ENCODE data around the gene SLC22A23.

Gene SLC22A23

GRCh38 chr6:3314621-3315467, 142.0 kb downstream of the SLC22A23 start:
- DNase-seq = no peak

GRCh38 chr6:3314176-3314575, 142.7 kb downstream of the SLC22A23 start:
- DNase-seq = no peak

GRCh38 chr6:3312604-3313231, 144.1 kb downstream of the SLC22A23 start:
- no peak for DNase-seq

DNA sequence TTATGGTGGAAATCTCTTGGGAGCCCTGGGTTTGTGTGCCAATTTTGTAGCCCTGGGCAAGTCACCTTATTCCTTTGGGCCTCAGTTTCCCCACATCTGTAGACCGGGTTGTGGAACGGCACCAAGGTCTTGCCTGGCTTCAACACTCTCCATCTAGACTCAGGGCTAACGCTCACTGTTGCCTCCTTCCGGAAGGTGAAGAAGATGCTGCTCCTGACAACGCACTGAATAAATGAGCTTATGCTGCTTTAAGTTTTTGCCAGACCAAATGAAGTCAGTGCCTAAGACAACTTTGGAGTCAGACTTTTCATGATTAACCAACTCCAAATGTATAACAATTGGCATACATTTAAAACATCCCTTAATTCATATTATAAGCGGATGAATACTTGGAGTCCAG, 145.0 kb downstream of the SLC22A23 start:
- no peak for DNase-seq

DNA sequence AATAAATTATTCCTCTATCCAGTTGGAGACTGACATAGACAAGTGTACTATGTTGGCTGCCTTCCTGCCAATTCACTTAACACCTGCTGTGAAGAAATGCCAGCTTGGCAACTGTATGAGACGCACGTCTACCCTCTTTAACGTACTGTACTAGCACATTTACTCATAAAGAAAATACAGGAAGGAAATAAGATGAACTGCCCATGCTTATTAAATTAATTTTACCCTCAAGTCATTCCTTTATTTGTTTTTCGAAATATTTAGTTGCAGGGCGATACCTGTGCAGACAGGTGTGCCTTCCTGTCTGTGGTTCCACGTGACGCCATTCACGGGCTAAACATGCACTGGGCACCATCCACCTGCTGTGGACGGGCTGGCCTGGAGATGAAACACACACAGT, 146.1 kb downstream of the SLC22A23 start:
- no peak for DNase-seq

DNA sequence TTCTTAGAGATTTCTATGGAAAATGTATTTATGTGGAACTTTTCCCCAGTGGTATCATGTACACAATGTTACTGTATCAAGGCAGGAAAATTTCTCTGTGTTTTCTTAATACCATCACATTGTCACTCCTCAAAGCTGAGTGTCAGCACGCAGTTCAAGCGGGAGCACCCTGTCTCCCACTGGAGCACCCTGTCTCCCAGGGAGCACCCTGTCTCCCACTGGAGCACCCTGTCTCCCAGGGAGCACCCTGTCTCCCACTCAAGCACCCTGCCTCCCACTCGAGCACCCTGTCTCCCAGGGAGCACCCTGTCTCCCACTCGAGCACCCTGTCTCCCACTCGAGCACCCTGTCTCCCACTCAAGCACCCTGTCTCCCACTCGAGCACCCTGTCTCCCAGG, 146.8 kb downstream of the SLC22A23 start:
- no peak for DNase-seq

- no peak for DNase-seq
Observed at GRCh38 chr6:3309391-3310050, 147.3 kb downstream of the SLC22A23 start.

DNA sequence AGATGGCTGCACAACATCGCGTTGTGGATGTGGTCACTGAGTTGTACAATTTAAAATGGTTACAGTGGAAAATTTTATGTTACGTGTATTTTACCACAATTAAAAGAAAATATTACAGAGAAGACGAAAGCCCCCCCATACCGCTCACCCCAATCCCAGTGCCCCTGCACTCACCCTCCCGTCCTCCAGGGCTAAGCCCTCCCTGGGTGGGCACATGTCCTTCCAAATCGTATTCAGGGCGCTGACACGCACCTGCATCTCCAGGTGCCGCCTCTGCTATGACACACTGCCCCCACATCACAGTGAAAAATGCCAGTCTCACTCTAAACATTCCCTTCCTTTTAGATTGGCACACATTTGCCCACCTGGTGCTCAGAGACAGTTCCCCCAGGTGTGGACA, 148.7 kb downstream of the SLC22A23 start:
- DNase-seq = no peak

- DNase-seq = no peak
Observed at GRCh38 chr6:3307436-3307835, 149.4 kb downstream of the SLC22A23 start.

DNA sequence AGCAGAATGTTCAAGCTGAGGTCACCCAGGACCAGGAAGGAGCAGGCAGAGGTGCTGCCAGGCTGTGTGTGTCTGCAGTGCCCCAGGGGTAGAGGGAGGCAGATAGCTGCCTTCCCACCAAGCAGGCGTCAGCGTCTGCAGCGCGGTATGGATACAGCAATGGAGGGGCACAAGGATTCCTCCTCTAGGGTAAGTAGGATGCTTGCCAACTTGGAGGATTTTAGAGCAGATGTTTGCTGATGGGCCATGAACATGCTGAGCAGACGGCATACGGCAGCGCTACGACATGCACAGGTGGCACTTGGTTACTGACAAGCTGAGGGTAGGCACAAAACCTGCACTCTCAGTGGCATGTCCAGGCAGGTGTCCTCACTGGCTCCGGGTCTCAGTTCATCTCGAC, 150.0 kb downstream of the SLC22A23 start:
- DNase-seq = no peak

- DNase-seq = no peak
Observed at GRCh38 chr6:3305831-3306230, 151.0 kb downstream of the SLC22A23 start.

DNA sequence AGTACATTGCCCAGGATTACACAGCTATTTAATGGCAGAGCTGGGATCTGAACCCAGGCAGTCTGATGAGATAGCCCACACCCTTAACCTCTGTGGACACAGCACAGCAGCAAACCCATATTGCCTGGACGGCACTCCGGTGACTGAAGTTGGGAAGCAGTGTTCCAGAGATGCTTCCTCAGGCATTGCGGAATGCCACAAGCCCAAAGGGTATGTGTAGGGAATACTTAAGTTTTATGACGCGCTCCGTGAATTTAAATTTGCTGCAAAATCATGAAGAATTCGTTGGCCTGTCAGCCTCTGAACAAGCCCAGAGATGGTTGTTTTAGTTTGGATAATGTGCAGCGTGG, 151.7 kb downstream of the SLC22A23 start:
- no peak for DNase-seq

GRCh38 chr6:3304500-3305215, 152.2 kb downstream of the SLC22A23 start:
- DNase-seq = no peak

- no peak for DNase-seq
Observed at GRCh38 chr6:3303795-3304411, 152.9 kb downstream of the SLC22A23 start.

GRCh38 chr6:3301506-3301905, 155.3 kb downstream of the SLC22A23 start:
- no peak for DNase-seq

DNA sequence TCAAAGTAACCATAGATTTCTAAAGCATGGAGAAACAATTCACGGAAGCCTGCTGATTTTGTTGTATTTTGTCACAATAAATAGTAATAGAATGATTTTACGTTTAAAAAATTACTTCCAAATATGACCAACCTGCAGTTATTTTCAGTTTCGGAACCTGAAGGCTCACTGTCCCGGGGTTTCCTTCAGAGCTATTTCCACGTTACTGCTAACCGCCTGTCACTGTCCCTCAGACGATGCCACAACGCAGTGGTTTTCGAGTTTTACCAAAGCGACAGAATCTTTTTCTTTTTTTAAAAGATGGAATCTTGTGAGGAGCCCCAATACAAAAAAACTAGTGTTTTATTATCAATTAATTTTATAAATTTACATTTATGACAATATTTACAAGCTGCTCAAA, 157.6 kb downstream of the SLC22A23 start:
- no peak for DNase-seq

GRCh38 chr6:3297909-3298308, 158.9 kb downstream of the SLC22A23 start:
- no peak for DNase-seq

DNA sequence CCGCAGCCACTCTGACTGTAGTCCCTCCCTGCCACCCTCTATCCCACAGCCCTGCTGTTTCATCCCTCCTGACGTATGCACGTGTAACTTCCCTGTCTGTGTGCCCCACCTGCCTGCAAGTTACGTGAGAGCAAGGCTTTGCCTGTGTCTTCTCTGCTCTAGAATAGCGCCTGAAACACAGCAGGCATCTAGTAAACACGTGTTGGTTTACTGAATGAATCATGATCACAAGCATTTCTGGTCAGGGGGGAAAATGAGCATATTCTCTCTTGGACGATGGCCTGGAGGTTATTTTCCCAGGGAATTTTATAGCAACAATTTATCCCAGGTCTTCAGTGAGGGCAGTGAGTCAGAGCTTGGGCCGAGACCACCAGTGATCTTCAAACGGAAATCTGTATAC, 159.8 kb downstream of the SLC22A23 start:
- DNase-seq = no peak

DNA sequence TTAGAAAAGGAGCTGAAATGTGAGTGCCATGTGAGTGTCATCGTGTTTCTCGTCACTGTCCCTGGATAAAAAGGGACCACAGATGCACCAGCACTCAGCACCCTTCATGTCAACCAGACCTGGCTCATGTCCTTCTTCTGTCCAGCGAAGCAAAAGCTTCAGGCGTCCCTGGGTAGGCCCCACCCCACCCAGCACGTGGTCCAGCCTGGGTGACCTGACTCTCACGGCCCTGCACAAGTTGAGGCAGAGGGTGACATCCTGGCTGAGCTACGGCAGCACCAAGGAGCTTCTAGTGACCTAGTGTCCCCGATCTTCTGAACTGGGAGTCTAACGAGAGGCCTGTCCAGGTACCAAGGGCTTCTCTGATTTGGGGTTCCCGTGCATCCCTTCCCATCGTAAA, 160.3 kb downstream of the SLC22A23 start:
- DNase-seq = no peak

GRCh38 chr6:3296078-3296477, 160.8 kb downstream of the SLC22A23 start:
- no peak for DNase-seq

DNA sequence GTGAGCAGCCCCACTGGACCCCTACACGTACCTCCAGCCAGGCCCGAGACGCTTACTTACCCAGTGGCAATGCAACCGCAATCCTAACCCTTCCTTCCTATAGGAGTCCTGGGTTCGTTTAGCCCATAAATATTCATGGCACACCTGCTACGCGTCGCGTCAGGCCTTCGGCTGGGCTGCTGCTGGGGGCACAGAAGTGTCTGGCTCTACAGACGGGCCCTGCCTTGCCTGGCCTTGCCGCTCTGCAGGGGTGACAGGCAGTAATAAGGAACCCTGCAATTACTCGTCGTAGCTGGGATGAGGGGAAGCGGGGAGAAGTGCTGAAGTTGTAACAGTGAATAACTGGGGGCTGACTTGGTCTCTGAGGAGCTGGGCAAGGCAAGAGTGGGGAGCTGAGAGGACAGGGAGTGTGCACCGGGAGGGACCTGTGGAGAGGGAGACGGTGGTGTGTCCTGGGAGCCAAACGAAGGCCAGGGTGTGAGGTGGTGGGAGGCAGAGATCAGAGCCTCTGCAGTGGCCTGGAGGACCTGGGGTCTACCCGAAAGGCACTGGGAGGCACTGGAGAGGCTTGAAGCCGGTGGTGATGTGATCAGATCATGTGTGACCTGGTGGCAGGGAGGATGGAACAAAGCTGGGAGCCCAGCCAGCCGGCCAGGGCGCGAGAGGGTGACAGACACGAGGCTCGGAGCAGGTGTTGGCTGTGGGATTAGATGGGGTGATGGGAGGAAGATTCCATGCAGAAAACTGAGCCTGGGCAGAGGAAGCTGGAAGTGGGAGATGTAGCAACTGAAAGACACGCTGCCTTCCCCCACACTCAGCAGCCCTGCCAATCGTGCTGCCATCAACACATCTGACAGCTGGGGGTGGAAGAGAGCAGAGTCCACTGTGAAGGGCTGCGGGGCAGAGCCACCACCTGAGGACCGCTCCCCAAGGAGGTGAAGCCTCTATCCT, 161.7 kb downstream of the SLC22A23 start:
- no peak for DNase-seq

DNA sequence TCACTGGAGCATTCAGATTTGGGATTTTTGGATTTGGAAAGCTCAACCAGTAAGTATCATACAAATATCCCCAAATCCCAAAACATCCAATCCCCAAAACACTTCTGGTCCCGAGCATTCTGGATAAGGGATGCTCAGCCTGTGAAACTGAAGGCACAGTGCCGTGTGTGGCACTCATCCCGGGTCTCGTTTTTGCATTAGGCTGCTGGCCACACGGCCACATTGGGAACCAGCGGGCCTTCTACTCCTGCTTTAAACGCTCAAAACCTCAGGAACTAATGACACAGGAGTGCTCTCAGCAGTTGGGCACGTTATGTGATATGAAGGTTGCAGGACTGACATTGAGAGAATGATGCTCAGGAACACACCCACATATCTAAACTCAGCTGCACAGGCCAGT, 162.5 kb downstream of the SLC22A23 start:
- no peak for DNase-seq
